ENCODE data around the gene ARL10.

ARL10 gene

GRCh38 chr5:176365351-176366231, at the start of gene ARL10:
ARL10 (plus strand) TSS chr5:176365487; CDS start chr5:176365564, 77 bp downstream.
- no peak for DNase-seq

GRCh38 chr5:176317534-176318374, 47.5 kb upstream of the ARL10 start:
- no peak for DNase-seq

- no peak for DNase-seq
These were observed 45.3 kb upstream of the ARL10 start for GRCh38 chr5:176319827-176320554.

GRCh38 chr5:176320577-176320976, 44.7 kb upstream of the ARL10 start:
- no peak for DNase-seq

- DNase-seq: no peak
These were observed 31.1 kb upstream of the ARL10 start for GRCh38 chr5:176334031-176334770.

GRCh38 chr5:176337913-176338312, 27.4 kb upstream of the ARL10 start:
- DNase-seq: no peak

GRCh38 chr5:176339304-176339703, 26.0 kb upstream of the ARL10 start:
- no peak for DNase-seq

- no peak for DNase-seq
These were observed 23.7 kb upstream of the ARL10 start for GRCh38 chr5:176341325-176342157.

GRCh38 chr5:176342158-176342483, 23.2 kb upstream of the ARL10 start:
- DNase-seq: no peak

GRCh38 chr5:176342766-176343458, 22.4 kb upstream of the ARL10 start:
- DNase-seq: no peak

GRCh38 chr5:176350416-176350815, 14.9 kb upstream of the ARL10 start:
- DNase-seq: no peak

GRCh38 chr5:176352116-176352878, 13.0 kb upstream of the ARL10 start:
- no peak for DNase-seq

- no peak for DNase-seq
These were observed 11.8 kb upstream of the ARL10 start for GRCh38 chr5:176353533-176353932.

GRCh38 chr5:176355400-176356178, 9.7 kb upstream of the ARL10 start:
- no peak for DNase-seq

- no peak for DNase-seq
These were observed 9.1 kb upstream of the ARL10 start for GRCh38 chr5:176356179-176356566.

- DNase-seq: no peak
These were observed 5.6 kb upstream of the ARL10 start for GRCh38 chr5:176359658-176360057.

GRCh38 chr5:176360894-176361436, 4.3 kb upstream of the ARL10 start:
- no peak for DNase-seq

- DNase-seq: peak; percentile 86
These were observed 3.7 kb upstream of the ARL10 start, which contains the start of gene KIAA1191 for GRCh38 chr5:176361437-176362232. KIAA1191 (minus strand) TSS chr5:176361764; CDS start chr5:176359508, 2,256 bp downstream.
